ENCODE data around the gene MYT1.
"Not testable (repeated sequence)": the region's sequence is repeated elsewhere in the genome, so short reads cannot be mapped to it uniquely, and the experiment has no call there.

Gene MYT1

DNA sequence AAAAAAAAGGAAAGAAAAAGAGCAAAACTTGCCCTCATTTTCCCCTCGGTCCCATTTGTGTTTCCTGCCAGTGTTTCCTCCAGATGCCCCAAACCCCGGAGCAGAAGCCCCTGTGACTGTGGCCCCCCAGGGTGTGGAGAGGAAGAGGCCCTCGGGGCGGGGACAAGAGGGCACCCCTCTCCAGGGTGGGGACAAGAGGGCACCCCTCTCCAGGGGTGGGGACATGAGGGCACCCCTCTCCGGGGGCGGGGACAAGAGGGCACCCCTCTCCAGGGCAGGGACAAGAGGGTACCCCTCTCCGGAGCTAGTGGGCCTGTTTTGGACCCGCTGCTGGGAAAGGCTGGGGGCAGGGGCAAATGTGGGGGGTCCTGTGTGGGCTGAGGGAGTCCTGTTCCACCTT is 13.1 kb downstream of the MYT1 start:
- peak overlapping the region; percentile 57 for H2AFZ ChIP-seq
- no peak for TF ChIP-seq CTCF (IDR thresholded peaks at IDR 0.05)
- H3K4me3 ChIP-seq (ENCODE audit: low read depth, low read length) = no peak overlapping the region
- H3K27ac ChIP-seq = peak overlapping the region; percentile 59
- no peaks in the 10 kb centered on the region for H3K9me3 ChIP-seq (ENCODE audit: control insufficient read depth, low read length)
- no peaks in the 10 kb centered on the region for H3K36me3 ChIP-seq (ENCODE audit: control insufficient read depth, insufficient read depth, low read length)
- no peaks in the 10 kb centered on the region for H3K27me3 ChIP-seq (ENCODE audit: control insufficient read depth, insufficient read depth, low read length)
- H3K9ac ChIP-seq = no peak overlapping the region
- no peak overlapping the region for H3K4me2 ChIP-seq (ENCODE audit: low read length)
- H3K79me2 ChIP-seq = peaks cover 10% of the 10 kb centered on the region
- H3K4me1 ChIP-seq = peaks cover 11% of the 10 kb centered on the region

- no peak overlapping the region for H3K27ac ChIP-seq
- peaks cover 10% of the 10 kb centered on the region for H3K79me2 ChIP-seq
- no peak overlapping the region for H3K4me3 ChIP-seq (ENCODE audit: low read depth, low read length)
- no peak overlapping the region for H3K9ac ChIP-seq
- no peaks in the 10 kb centered on the region for H3K27me3 ChIP-seq (ENCODE audit: control insufficient read depth, insufficient read depth, low read length)
- H3K36me3 ChIP-seq (ENCODE audit: control insufficient read depth, insufficient read depth, low read length) = no peaks in the 10 kb centered on the region
- no peak overlapping the region for H3K4me2 ChIP-seq (ENCODE audit: low read length)
- no peak overlapping the region for H2AFZ ChIP-seq
- H3K9me3 ChIP-seq (ENCODE audit: control insufficient read depth, low read length) = no peaks in the 10 kb centered on the region
- H3K4me1 ChIP-seq = peaks cover 11% of the 10 kb centered on the region
- no peak for TF ChIP-seq CTCF (IDR thresholded peaks at IDR 0.05)
Observed at GRCh38 chr20:64177787-64178186, 13.5 kb downstream of the MYT1 start.

- not testable (repeated sequence) for H3K79me2 ChIP-seq
Observed at GRCh38 chr20:64178925-64179324, 14.7 kb downstream of the MYT1 start.

DNA sequence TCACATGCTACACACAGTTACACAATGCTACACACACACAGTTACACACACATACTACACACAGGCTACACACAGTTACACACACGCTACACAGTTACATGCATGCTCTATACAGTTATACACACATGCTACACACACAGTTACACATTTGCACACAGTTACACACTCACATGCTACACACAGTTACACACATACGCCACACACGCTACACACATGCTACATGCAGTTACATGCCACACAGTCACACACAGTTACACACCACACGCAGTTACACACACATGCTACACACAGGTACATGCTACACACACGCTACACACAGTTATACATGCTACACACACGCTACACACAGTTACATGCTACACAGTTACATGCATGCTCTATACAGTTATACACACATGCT is 15.6 kb downstream of the MYT1 start:
- TF ChIP-seq CTCF (IDR thresholded peaks at IDR 0.05) = no peak

More at GRCh38 chr20:64178925-64179324, 14.7 kb downstream of the MYT1 start:
- H3K9me3 ChIP-seq (ENCODE audit: control insufficient read depth, low read length); H3K27me3 ChIP-seq (ENCODE audit: control insufficient read depth, insufficient read depth, low read length); H2AFZ ChIP-seq; H3K27ac ChIP-seq; H3K36me3 ChIP-seq (ENCODE audit: control insufficient read depth, insufficient read depth, low read length); H3K9ac ChIP-seq; H3K4me3 ChIP-seq (ENCODE audit: low read depth, low read length); H3K4me2 ChIP-seq (ENCODE audit: low read length): not testable (repeated sequence)
- peaks cover 11% of the 10 kb centered on the region for H3K4me1 ChIP-seq

GRCh38 chr20:64180673-64181072 is 16.4 kb downstream of the MYT1 start:
- H3K36me3 ChIP-seq (ENCODE audit: control insufficient read depth, insufficient read depth, low read length) = no peaks in the 10 kb centered on the region
- H2AFZ ChIP-seq = no peak overlapping the region
- H3K27me3 ChIP-seq (ENCODE audit: control insufficient read depth, insufficient read depth, low read length) = no peaks in the 10 kb centered on the region
- TF ChIP-seq CTCF (IDR thresholded peaks at IDR 0.05) = no peak
- H3K27ac ChIP-seq = no peak overlapping the region
- H3K79me2 ChIP-seq = peaks cover 10% of the 10 kb centered on the region
- H3K9me3 ChIP-seq (ENCODE audit: control insufficient read depth, low read length) = no peaks in the 10 kb centered on the region
- peaks cover 11% of the 10 kb centered on the region for H3K4me1 ChIP-seq
- H3K4me3 ChIP-seq (ENCODE audit: low read depth, low read length) = no peak overlapping the region
- H3K9ac ChIP-seq = no peak overlapping the region
- no peak overlapping the region for H3K4me2 ChIP-seq (ENCODE audit: low read length)

More for the DNA sequence above, 15.6 kb downstream of the MYT1 start:
- Histone ChIP-seq H3K79me2 (peaks cover 10% of the 10 kb centered on the region), H3K9ac (no peak overlapping the region), H2AFZ (no peak overlapping the region), H3K4me2 (ENCODE audit: low read length) (no peak overlapping the region), H3K27me3 (ENCODE audit: control insufficient read depth, insufficient read depth, low read length) (no peaks in the 10 kb centered on the region), H3K4me3 (ENCODE audit: low read depth, low read length) (no peak overlapping the region), H3K4me1 (peaks cover 11% of the 10 kb centered on the region), H3K27ac (no peak overlapping the region), H3K36me3 (ENCODE audit: control insufficient read depth, insufficient read depth, low read length) (no peaks in the 10 kb centered on the region), H3K9me3 (ENCODE audit: control insufficient read depth, low read length) (no peaks in the 10 kb centered on the region)
